GF-D8 (cell line): Measurements from ENCODE around the gene RBM26.
A peak's percentile ranks its signal among the peaks of the same experiment; 100 is the strongest.

Source experiments
- DNase-seq: peaks from one replicate; lab custom pipeline; 2025; lab: John Stamatoyannopoulos, UW

The RBM26 gene

GRCh38 chr13:79405831-79406596 is at the start of gene RBM26:
Gene RBM26, minus strand, starts transcription at chr13:79406255. Its CDS starts 481 bp downstream, at chr13:79405774.
- peak; percentile 86 for DNase-seq

GRCh38 chr13:79455331-79455730 is 49.3 kb upstream of the RBM26 start:
- DNase-seq: no peak

GRCh38 chr13:79452239-79452913 is 46.3 kb upstream of the RBM26 start:
- DNase-seq: no peak

GRCh38 chr13:79451500-79451962 is 45.5 kb upstream of the RBM26 start:
- DNase-seq: peak; percentile 81

- DNase-seq: no peak
Measured at GRCh38 chr13:79450110-79450509, 44.1 kb upstream of the RBM26 start.

- DNase-seq: peak; percentile 94
Measured at GRCh38 chr13:79448413-79448812, 42.4 kb upstream of the RBM26 start.

- DNase-seq: no peak
Measured at GRCh38 chr13:79447741-79448140, 41.7 kb upstream of the RBM26 start.

GRCh38 chr13:79447141-79447540 is 41.1 kb upstream of the RBM26 start:
- no peak for DNase-seq

GRCh38 chr13:79445968-79446645 is 40.1 kb upstream of the RBM26 start:
- DNase-seq: no peak

- DNase-seq: no peak
Measured at GRCh38 chr13:79442706-79443105, 36.7 kb upstream of the RBM26 start.

- DNase-seq: no peak
Measured at GRCh38 chr13:79442221-79442620, 36.2 kb upstream of the RBM26 start.

- DNase-seq: no peak
Measured at GRCh38 chr13:79440958-79441528, 35.0 kb upstream of the RBM26 start.

- DNase-seq: no peak
Measured at GRCh38 chr13:79439275-79439674, 33.2 kb upstream of the RBM26 start.

- DNase-seq: no peak
Measured at GRCh38 chr13:79435561-79435990, 29.5 kb upstream of the RBM26 start.

- DNase-seq: no peak
Measured at GRCh38 chr13:79434556-79434955, 28.5 kb upstream of the RBM26 start.

GRCh38 chr13:79432992-79433391 is 26.9 kb upstream of the RBM26 start:
- no peak for DNase-seq

- DNase-seq: no peak
Measured at GRCh38 chr13:79432086-79432485, 26.0 kb upstream of the RBM26 start.

GRCh38 chr13:79429309-79429708 is 23.3 kb upstream of the RBM26 start:
- no peak for DNase-seq

GRCh38 chr13:79427883-79428282 is 21.8 kb upstream of the RBM26 start:
- DNase-seq: peak; percentile 25

- peak; percentile 58 for DNase-seq
Measured at GRCh38 chr13:79427265-79427664, 21.2 kb upstream of the RBM26 start.

GRCh38 chr13:79423801-79424642 is 18.0 kb upstream of the RBM26 start:
- DNase-seq: peak; percentile 62
